ENCODE measurements around the gene PRKAG3.

The PRKAG3 gene

DNA sequence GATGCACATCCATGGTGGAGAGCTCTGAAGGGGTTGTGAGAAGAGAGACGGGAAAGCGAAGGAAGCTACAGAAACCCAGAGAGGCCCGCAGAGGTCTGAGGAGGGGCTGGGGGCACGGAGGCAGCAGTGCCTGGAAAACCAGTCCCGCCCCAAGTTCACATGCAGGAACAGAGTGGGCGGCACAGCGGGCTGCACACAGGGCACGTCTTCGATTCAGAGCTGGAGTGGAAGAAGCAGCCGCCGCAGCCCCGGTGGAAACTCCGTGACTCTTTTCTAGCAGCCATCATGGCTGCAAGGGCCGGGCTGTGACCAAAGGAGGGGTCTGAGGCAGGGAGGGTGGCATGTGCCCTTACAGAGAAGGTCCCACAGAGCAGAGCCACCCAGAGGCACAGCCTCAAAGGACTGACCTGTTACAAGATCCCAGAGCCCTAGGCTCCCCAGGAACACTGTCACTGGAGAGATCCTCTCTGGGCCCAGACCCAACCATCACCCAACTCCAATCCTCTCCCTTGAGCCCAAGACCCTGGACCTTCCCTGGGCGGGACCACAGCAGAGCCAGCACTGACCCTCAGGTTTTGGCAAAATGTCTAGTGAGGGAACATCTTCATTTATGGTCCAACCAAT, 10.7 kb downstream of the PRKAG3 start:
- Mint-ChIP-seq H3K4me1 (ENCODE audit: low read depth) (no peaks in the 10 kb centered on the region), H3K27me3 (peaks cover 5% of the 10 kb centered on the region), H3K9me3 (ENCODE audit: low read depth) (no peaks in the 10 kb centered on the region), H3K27ac (no peak overlapping the region), H3K4me3 (no peak overlapping the region), H3K36me3 (no peaks in the 10 kb centered on the region)

DNA sequence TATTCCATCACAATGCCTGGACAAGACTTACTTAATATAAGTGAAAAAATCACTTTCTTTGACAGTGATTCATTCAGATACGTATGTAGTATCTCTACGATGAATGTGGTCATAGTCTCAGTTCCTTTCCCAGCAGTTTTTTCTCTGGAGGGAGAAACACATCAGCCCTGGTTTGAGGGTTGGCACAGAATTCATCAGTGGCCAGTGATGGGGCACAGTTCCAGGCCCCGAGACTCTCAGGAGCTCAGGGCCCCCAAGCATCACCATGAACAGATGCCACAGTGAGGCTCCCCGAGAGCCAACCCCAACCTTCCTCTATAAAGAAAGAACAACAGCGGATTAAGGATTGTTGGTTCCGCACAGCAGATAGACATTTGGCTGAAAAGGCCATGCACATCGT, 12.5 kb downstream of the PRKAG3 start:
- Mint-ChIP-seq H3K9me3 (ENCODE audit: low read depth) (no peaks in the 10 kb centered on the region), H3K27me3 (peaks cover 5% of the 10 kb centered on the region), H3K36me3 (no peaks in the 10 kb centered on the region), H3K4me3 (no peak overlapping the region), H3K4me1 (ENCODE audit: low read depth) (no peaks in the 10 kb centered on the region), H3K27ac (no peak overlapping the region)

DNA sequence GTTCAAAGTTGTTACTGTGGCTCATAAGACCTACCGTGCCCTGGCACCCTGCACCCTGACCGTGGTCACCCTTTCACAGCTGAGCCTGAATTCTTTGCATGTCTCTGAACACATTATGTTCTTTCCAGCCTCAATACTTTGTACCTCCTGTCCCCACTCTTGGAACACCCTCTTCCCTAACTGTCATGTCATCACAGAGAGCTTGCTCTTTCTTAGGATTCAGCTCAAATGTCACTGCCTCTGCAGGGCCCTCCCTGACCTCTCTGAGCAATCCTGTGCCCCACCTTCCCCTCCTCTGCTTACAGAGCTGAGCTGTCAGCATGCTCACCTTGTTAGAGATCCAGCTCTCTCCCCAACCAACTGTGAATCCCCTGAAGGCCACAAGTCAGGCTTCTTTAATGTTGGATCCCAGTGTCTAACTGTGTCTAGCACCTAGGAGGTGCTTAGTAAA, 15.0 kb downstream of the PRKAG3 start:
- Mint-ChIP-seq H3K36me3 (no peaks in the 10 kb centered on the region), H3K4me3 (no peak overlapping the region), H3K9me3 (ENCODE audit: low read depth) (no peaks in the 10 kb centered on the region), H3K27ac (no peak overlapping the region), H3K27me3 (peaks cover 9% of the 10 kb centered on the region), H3K4me1 (ENCODE audit: low read depth) (no peaks in the 10 kb centered on the region)

DNA sequence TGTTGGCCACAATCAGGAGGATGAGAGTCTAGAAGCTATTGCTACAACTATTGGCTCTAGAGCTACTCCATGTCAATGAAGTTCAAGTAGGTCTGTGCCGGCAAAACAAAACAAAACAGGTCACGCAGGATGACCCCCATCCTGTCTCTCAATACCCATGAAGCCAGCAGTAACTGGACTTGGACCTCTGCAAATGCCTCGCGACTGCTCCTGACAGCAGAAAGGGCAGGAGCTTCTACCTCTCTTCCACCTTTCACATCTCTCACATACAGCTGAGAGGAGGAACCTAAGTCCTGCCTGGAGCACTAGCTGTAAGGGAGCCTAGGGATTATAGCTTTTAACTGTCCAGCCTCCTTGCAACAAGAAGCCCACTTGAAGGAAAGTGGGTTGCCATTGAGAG, 16.0 kb downstream of the PRKAG3 start:
- Mint-ChIP-seq H3K9me3 (ENCODE audit: low read depth) (no peaks in the 10 kb centered on the region), H3K4me1 (ENCODE audit: low read depth) (no peaks in the 10 kb centered on the region), H3K36me3 (no peaks in the 10 kb centered on the region)

DNA sequence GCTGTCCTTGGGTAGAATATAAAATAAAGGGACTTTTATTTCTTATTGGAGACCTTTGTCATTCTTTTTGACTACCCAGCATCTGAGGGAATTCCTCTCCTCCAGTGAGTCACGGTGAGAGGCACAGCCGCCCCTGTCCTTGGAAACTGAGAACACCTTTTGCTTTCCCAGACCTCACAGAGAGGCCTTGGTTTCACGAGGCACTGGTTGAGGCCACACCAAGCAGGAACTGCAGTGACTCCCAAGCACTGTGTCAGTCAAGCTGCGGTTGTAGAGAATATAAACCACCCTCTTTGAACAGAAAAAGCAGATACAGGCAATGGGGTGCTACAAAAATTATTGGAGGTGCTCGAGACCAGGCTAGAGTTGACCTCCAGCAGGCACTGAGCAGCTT, 16.4 kb downstream of the PRKAG3 start:
- Mint-ChIP-seq H3K27me3 (peaks cover 4% of the 10 kb centered on the region), H3K4me1 (ENCODE audit: low read depth) (no peaks in the 10 kb centered on the region), H3K27ac (no peak overlapping the region), H3K9me3 (ENCODE audit: low read depth) (no peaks in the 10 kb centered on the region), H3K36me3 (no peaks in the 10 kb centered on the region), H3K4me3 (no peak overlapping the region)

More for the DNA sequence above, 16.0 kb downstream of the PRKAG3 start:
- Mint-ChIP-seq H3K27ac (no peak overlapping the region), H3K4me3 (no peak overlapping the region), H3K27me3 (peaks cover 6% of the 10 kb centered on the region)

DNA sequence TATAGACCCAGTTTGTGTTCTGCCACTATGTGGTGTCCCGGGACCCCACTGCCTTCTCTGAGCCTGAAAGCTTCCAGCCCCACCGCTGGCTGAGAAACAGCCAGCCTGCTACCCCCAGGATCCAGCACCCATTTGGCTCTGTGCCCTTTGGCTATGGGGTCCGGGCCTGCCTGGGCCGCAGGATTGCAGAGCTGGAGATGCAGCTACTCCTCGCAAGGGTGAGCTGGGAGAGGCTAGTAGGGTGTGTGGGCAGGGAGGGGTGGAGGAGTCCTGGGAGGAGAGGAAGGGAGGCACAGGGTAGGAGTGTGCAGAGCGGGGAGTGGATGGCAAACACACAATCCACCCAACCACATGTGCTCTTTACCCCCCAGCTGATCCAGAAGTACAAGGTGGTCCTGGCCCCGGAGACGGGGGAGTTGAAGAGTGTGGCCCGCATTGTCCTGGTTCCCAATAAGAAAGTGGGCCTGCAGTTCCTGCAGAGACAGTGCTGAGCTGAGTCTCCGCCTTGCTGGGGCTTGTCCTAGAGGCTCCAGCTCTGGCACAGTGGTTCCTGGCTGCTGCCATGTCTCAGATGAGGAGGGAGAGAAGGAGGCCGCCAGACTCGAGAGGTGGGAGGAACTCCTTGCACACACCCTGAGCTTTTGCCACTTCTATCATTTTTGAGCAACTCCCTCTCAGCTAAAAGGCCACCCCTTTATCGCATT, 16.9 kb downstream of the PRKAG3 start:
- no peak overlapping the region for H3K27ac Mint-ChIP-seq
- H3K36me3 Mint-ChIP-seq, result no peaks in the 10 kb centered on the region
- H3K27me3 Mint-ChIP-seq, result peaks cover 4% of the 10 kb centered on the region
- H3K4me1 Mint-ChIP-seq (ENCODE audit: low read depth), result no peaks in the 10 kb centered on the region
- no peak overlapping the region for H3K4me3 Mint-ChIP-seq
- no peaks in the 10 kb centered on the region for H3K9me3 Mint-ChIP-seq (ENCODE audit: low read depth)

DNA sequence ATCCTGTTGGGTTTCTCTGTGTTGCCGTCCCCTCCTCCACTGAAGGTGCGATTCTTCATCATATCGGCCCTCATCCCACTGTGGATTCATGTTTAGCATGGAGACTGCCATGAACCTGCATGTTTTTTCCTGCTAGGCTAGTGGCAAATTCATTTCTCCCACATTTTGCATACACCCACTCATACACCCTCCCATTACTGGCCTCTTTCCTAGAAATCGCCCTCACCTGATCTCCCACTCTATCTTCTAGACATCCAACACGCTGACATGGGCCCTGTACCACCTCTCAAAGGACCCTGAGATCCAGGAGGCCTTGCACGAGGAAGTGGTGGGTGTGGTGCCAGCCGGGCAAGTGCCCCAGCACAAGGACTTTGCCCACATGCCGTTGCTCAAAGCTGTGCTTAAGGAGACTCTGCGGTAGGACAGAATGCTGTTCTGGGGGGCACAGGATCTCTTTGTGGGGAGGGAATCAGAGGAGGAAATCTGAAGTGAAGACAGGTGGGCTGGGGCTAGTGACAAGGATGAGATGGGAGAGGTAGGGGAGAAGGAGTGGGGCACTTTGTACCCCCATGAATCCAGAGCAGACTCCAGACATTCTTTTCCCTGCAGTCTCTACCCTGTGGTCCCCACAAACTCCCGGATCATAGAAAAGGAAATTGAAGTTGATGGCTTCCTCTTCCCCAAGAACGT, 17.7 kb downstream of the PRKAG3 start:
- H3K4me3 Mint-ChIP-seq, result no peak overlapping the region
- no peak overlapping the region for H3K27ac Mint-ChIP-seq
- peaks cover 6% of the 10 kb centered on the region for H3K27me3 Mint-ChIP-seq
- H3K9me3 Mint-ChIP-seq (ENCODE audit: low read depth), result no peaks in the 10 kb centered on the region
- H3K36me3 Mint-ChIP-seq, result no peaks in the 10 kb centered on the region
- H3K4me1 Mint-ChIP-seq (ENCODE audit: low read depth), result no peaks in the 10 kb centered on the region

DNA sequence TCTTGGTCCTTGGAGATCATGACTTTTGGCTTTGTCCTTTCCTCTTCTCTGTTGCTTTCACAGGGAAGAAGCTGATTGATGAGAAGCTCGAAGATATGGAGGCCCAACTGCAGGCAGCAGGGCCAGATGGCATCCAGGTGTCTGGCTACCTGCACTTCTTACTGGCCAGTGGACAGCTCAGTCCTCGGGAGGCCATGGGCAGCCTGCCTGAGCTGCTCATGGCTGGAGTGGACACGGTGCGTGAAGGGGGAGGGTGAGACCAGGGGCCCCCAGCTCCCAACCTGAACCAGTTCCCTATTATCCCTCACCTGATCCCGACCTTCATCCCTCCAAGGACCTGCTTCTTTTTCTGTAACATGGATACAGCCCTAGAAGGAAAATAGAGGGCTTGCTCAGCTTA, 18.7 kb downstream of the PRKAG3 start:
- Mint-ChIP-seq H3K27ac (peak overlapping the region; percentile 16), H3K36me3 (no peaks in the 10 kb centered on the region), H3K9me3 (ENCODE audit: low read depth) (no peaks in the 10 kb centered on the region), H3K4me3 (no peak overlapping the region), H3K4me1 (ENCODE audit: low read depth) (no peaks in the 10 kb centered on the region), H3K27me3 (peaks cover 12% of the 10 kb centered on the region)

DNA sequence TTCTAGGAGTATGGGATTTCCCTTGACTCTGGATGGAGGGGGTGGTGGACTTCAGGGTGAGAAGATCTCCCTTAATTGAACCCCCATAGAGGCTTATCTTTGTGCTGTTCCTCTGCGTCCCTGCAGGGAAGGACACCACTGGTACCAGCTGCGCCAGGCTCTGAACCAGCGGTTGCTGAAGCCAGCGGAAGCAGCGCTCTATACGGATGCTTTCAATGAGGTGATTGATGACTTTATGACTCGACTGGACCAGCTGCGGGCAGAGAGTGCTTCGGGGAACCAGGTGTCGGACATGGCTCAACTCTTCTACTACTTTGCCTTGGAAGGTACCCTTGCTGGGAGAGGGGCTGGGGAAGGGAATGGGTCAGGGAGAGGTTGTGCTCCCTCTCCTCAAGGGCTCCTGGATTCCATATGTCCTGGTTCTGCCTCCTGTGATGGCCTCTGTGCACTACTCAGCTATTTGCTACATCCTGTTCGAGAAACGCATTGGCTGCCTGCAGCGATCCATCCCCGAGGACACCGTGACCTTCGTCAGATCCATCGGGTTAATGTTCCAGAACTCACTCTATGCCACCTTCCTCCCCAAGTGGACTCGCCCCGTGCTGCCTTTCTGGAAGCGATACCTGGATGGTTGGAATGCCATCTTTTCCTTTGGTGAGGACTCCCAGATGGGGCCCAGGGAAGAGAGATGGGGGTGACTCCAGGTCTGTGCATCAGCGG, 19.3 kb downstream of the PRKAG3 start:
- peaks cover 14% of the 10 kb centered on the region for H3K27me3 Mint-ChIP-seq
- H3K27ac Mint-ChIP-seq, result peak overlapping the region; percentile 16
- no peaks in the 10 kb centered on the region for H3K4me1 Mint-ChIP-seq (ENCODE audit: low read depth)
- H3K36me3 Mint-ChIP-seq, result no peaks in the 10 kb centered on the region
- no peaks in the 10 kb centered on the region for H3K9me3 Mint-ChIP-seq (ENCODE audit: low read depth)
- no peak overlapping the region for H3K4me3 Mint-ChIP-seq

DNA sequence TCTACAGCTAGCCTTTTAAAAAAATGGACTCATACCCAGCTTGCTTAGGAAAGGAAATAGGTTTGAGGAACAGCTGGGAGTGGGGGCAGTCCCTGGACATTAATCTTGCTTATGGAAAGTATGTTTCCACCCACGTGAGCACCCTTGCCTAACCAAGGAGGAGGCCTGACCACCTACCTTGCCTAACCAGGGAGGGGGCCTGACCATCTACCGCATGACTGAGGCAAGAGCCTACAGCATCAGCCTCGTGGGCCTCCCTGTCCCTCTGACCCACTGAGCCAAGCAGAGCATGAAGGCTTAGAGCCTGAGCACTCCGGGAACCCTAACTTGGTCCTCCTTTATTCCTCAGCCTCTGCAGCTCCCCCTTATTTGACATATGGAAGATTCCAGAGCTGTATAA, 20.2 kb downstream of the PRKAG3 start:
- no peaks in the 10 kb centered on the region for H3K36me3 Mint-ChIP-seq
- peaks cover 17% of the 10 kb centered on the region for H3K27me3 Mint-ChIP-seq
- no peaks in the 10 kb centered on the region for H3K9me3 Mint-ChIP-seq (ENCODE audit: low read depth)
- no peak overlapping the region for H3K27ac Mint-ChIP-seq
- H3K4me3 Mint-ChIP-seq, result no peak overlapping the region
- no peaks in the 10 kb centered on the region for H3K4me1 Mint-ChIP-seq (ENCODE audit: low read depth)

DNA sequence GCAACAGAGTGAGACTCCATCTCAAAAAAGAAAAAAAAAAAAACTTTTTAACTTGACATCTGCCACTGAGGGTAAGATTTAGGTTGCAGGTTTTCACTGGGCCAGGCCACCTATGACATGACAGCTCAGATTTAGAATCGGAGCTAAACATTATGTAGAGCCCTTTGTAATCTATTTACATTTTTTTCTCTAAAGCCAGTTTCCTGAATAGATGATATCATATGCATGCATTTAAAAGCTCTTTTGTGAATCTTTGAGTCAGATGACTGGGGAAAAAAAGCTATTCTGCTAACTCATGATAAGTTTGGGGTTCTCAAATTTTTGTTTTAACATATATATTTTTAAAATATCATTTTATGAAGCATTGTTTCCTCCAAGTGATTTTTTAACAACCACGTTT, 21.3 kb downstream of the PRKAG3 start:
- no peak overlapping the region for H3K4me3 Mint-ChIP-seq
- H3K27me3 Mint-ChIP-seq, result peaks cover 22% of the 10 kb centered on the region
- no peaks in the 10 kb centered on the region for H3K4me1 Mint-ChIP-seq (ENCODE audit: low read depth)
- H3K9me3 Mint-ChIP-seq (ENCODE audit: low read depth), result peaks cover 1% of the 10 kb centered on the region
- H3K36me3 Mint-ChIP-seq, result no peaks in the 10 kb centered on the region
- H3K27ac Mint-ChIP-seq, result no peak overlapping the region

DNA sequence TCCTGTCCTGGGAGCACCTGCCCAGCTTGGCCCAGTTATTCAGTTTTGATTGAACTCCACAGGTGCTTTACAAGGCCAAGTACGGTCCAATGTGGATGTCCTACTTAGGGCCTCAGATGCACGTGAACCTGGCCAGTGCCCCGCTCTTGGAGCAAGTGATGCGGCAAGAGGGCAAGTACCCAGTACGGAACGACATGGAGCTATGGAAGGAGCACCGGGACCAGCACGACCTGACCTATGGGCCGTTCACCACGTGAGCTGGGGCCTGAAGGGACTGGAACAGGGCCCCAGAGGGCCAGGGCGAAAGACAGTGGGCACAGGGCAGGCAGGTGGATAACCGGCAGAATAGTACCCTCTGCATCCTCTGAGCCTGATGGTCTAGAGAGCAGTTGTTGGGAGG, 22.1 kb downstream of the PRKAG3 start:
- H3K27ac Mint-ChIP-seq, result no peak overlapping the region
- peaks cover 28% of the 10 kb centered on the region for H3K27me3 Mint-ChIP-seq
- H3K4me3 Mint-ChIP-seq, result no peak overlapping the region
- H3K9me3 Mint-ChIP-seq (ENCODE audit: low read depth), result peaks cover 8% of the 10 kb centered on the region
- no peaks in the 10 kb centered on the region for H3K4me1 Mint-ChIP-seq (ENCODE audit: low read depth)
- peaks cover 6% of the 10 kb centered on the region for H3K36me3 Mint-ChIP-seq

DNA sequence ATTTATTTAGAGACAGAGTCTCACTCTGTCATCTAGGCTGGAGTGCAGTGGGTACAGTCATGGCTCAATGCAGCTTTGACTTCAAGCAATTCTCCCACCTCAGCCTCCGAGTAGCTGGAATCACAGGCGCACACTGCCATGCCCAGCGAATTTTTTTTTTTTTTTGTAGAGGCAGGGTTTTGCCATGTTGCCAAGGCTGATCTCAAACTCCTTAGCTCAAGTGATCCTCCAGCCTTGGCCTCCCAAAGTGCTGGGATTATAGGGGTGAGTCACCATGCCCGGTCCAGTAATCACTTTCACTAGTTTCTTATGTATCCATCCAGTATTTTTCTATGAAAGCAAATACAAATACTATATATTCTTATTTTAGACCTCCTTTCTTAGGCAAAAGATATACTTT, 24.0 kb downstream of the PRKAG3 start:
- Mint-ChIP-seq H3K27me3 (peaks cover 24% of the 10 kb centered on the region), H3K36me3 (peaks cover 9% of the 10 kb centered on the region), H3K27ac (no peak overlapping the region), H3K4me3 (no peak overlapping the region), H3K9me3 (ENCODE audit: low read depth) (peaks cover 8% of the 10 kb centered on the region), H3K4me1 (ENCODE audit: low read depth) (peaks cover 5% of the 10 kb centered on the region)

DNA sequence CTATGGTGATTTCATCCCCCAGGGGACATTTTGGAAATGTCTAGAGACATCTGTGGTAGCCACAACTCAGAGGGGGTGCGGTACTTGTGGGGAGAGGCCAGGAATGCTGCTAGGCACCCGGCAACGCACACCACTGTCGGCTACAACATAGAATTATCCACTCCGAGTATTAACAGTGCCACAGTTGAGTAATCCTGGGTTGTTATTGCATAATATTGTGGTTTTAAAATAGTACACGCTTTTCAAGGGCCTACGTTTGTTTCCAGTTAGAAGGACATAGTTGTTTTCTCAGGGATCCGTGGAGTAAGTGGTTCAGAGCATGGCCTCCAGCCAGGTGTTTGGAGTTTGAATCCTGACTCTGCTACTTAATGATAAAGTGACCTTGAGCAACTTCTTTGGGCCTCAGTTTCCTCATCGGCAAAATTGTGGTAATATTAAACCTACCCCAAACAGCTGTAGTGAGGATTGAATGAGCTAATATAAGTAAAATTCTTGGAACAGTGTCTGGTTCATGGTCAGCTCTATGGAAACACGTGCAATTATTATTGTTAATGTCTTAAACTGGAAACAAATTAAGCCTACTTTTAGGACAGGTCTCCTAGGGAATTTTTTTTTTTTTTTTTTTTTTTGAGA, 25.1 kb downstream of the PRKAG3 start:
- Mint-ChIP-seq H3K4me3 (no peak overlapping the region), H3K27me3 (peaks cover 27% of the 10 kb centered on the region), H3K27ac (no peak overlapping the region)

More for the DNA sequence above, 25.1 kb downstream of the PRKAG3 start:
- peaks cover 10% of the 10 kb centered on the region for H3K4me1 Mint-ChIP-seq (ENCODE audit: low read depth)
- peaks cover 9% of the 10 kb centered on the region for H3K36me3 Mint-ChIP-seq
- peaks cover 8% of the 10 kb centered on the region for H3K9me3 Mint-ChIP-seq (ENCODE audit: low read depth)
